GM19193 (cell line): Measurements from ENCODE around the gene MIER1.

Experiments
- POLR2A ChIP-seq: IDR thresholded peaks from 4 replicates; pipeline ENCODE4 v1.6.1; 2011; ENCODE audit not compliant: insufficient read depth, insufficient read length; ENCODE audit errors: extremely low read depth

MIER1 gene

DNA sequence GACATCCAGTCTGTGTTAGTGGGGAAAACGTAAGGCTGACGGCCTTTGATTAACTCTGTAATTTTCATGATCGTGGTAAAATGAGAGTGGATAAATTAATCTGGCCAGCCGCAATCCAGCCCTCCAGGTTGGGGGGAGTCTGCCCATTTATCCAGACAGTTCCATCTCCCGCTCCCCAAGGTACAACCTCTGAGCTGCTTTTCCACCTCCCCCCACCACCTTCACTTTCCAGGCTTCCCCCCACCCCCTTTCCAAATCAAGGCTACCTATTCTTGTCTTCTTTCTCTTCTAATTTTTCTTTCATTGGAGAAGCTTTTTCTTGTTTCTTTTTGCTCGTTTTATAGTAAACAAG, 6.0 kb downstream of the MIER1 start:
- no peak for TF ChIP-seq POLR2A

DNA sequence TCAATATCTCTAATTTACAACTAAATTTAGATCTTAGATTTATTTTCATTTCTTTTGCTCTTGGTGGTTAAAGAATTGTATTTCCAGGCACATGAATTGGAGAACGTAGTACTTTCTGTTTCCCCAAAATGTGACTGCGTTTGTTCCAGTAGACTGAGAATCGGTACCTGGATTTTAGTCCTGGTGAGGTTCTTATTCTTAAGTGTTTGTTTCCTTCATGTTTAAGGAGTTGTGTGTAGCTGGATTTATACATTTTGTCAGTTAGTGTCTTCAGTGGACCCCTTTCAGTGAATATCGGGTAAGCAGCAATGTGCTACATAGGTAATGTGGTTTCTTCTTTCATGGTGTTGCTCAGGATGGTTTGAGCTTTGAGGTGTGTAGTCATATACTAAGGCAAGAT, 6.8 kb downstream of the MIER1 start:
- no peak for TF ChIP-seq POLR2A

- no peak for TF ChIP-seq POLR2A
Observed at GRCh38 chr1:66932291-66932690, 7.5 kb downstream of the MIER1 start.

DNA sequence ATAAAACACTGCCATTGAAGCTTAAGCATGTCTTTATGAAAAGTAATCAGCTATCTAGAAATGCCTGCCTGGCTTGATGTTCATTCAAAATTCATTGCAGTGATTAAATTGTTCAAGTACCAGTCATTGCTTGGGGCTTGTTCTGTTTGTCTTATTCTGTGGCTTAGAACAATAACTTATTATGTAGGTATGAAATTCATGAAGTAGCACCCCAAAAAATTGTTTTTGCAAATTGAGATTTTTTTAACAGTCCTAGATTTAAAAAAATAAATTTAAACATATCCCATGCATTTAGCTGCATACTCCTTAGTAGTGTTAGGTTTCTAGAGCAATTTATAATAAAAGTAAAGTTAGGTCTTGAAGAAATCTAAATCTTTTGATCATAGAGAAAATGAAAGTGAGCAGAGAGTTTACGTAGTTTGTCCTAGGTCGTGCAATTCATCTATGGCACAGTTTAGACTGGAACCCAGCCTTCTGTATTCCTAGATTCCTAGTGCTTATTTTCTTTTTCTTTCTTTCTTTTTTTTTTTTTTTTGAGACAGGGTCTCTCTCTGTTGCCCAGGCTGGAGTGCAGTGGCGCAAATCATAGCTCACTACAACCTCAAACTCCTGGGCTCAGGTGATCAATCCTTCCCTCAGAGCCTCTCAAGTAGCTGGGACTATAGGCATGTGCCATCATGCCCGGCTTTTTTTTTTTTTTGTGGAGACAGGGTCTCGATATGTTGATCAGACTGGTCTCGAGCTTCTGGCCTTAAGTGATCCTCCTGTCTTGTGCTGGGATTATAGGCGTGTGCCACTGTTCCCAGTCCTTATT, 9.3 kb downstream of the MIER1 start:
- TF ChIP-seq POLR2A = no peak

- no peak for TF ChIP-seq POLR2A
Observed at GRCh38 chr1:66937529-66938234, 12.9 kb downstream of the MIER1 start.

DNA sequence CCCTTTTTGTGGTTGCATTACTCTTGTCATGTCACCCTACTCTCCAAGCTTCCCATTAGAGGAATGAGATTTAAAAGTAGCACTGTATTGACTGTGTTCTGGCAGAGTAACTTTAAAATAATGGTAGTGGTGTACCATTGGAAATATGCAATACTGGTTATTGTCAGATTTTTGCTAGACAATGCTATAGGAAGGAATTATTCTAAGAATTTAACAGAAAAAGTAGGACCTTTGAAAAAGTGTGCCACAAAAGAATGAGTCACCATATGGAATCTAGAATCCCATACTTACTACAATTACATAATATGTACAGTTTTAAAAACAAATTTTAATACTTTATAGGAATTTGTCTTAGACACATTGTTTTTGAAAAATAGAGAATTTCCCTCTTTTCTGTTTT, 13.8 kb downstream of the MIER1 start:
- no peak for TF ChIP-seq POLR2A

- TF ChIP-seq POLR2A = no peak
Observed at GRCh38 chr1:66940981-66941380, 16.2 kb downstream of the MIER1 start.

GRCh38 chr1:66943361-66943969, 18.7 kb downstream of the MIER1 start:
- no peak for TF ChIP-seq POLR2A

DNA sequence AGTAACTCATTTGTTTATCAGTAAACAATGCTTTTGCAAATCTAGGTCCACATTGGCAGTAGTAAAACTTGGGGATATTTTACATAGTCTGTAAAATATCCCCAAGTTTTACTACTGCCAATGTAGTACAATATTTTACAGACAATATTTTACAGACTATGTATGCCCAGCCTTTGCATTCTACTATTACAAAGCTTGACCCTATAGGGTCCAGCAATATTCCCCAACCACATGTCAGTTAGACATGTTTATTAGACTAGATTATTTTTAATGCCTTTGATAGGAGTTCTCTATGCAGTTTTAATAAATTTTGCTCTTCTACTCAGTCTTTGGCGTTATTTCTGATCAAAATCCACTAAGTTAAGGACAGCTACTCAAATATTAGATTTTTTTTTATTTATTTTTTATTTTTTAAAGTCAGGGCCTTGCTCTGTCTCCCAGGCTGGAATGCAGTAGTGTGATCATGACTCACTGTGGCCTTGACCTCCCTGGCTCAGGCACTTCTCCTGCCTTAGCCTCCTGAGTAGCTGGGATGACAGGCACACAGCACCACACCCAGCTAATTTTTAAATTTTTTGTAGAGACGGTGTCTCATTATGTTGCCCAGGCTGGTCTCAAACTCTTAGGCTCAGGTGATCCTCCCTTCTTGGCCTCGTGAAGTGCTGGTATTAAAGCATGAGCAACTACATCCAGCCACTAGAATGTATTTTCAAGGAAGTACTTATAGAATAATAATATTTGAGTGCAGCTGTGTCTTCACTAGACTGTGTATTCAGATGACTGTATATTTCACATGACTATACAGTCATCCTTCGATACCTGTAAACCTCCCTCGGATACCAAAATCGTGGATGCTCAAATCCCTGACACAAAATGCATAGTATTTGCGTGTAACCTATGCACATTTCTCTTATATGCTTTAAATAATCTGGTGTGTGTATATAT, 19.8 kb downstream of the MIER1 start:
- TF ChIP-seq POLR2A = no peak

DNA sequence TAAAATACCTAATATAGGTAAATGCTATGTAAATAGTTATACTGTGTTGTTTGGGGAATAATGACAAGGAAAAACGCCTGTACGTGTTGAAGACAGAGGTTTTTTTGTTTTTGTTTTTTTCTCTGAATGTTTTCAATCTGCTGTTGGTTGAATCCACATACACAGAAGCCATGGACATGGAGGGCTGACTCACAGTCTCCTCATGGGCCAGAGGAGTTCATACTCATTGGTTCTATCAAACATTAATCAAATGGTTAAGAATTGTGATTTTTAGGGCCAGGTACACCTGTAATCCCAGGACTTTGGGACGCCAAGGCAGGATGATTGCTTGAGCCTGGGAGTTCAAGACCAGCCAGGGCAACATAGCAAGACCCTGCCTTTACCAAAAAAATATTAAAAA, 20.5 kb downstream of the MIER1 start:
- TF ChIP-seq POLR2A = no peak

GRCh38 chr1:66947267-66947666, 22.5 kb downstream of the MIER1 start:
- no peak for TF ChIP-seq POLR2A

DNA sequence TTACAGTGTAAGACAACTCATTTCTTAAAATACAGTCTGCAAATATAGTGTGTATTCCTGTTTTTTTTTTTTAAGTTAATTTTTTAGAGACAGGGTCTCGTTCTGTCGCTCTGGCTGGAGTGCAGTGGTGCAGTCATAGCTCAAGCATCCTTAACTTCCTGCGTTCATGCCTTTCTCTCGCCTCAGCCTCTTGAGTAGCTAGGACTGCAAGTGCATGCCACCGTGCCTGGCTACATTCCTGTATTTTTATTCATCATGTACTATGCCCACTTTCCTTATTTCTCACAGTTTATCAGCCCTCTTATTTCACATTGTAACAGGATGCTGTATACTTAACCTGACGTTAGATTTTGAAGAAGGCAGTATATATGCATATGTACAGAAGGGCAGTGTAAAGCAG, 26.7 kb downstream of the MIER1 start:
- TF ChIP-seq POLR2A = no peak

GRCh38 chr1:66954208-66954607, 29.4 kb downstream of the MIER1 start:
- no peak for TF ChIP-seq POLR2A

DNA sequence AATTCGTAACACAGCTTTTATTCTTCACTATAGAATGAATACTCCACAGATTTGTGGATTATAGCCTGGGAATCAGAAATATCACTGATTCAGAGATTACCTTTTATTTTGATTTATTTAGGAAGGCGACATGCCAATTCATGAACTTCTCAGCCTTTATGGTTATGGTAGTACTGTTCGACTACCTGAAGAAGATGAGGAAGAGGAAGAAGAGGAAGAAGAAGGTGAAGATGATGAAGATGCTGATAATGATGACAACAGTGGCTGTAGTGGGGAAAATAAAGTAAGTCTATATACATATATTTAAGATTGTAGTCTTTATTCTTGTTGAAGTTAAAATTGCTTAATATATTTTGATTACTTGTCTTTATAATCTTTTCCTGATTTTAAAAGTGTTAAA, 33.1 kb downstream of the MIER1 start:
- no peak for TF ChIP-seq POLR2A

- no peak for TF ChIP-seq POLR2A
Observed at GRCh38 chr1:66968574-66968973, 43.8 kb downstream of the MIER1 start.
